Skeletal muscle tissue (tissue), 4 donors: ENCODE measurements around the gene XPO6. TPM values are rescaled to one million over a fixed set of nuclear protein-coding genes. Genes with fewer than 3 reads are reported as not detected.

Experiments used
- H3K27ac ChIP-seq: one replicate; pipeline ENCODE4 v1.7.0; 2013; ENCODE audit warnings: mild to moderate bottlenecking, low read depth, low read length, inconsistent platforms
- H3K27me3 ChIP-seq, 3 donors: one replicate each; pipeline ENCODE4 v1.7.0; 2013; ENCODE audit warnings: low read length in 3 of 3; ENCODE audit not compliant: control insufficient read depth in 3 of 3, insufficient read depth in 3 of 3
- H3K36me3 ChIP-seq, 3 donors: one replicate each; pipeline ENCODE4 v1.7.0; 2013; ENCODE audit warnings: low read length in 3 of 3; ENCODE audit not compliant: control insufficient read depth in 3 of 3, insufficient read depth in 3 of 3
- H3K4me1 ChIP-seq, 3 donors: one replicate each; pipeline ENCODE4 v1.7.0; 2013; ENCODE audit warnings: low read length in 3 of 3, mild to moderate bottlenecking in 3 of 3; ENCODE audit not compliant: control insufficient read depth in 3 of 3, insufficient read depth in 3 of 3
- H3K4me3 ChIP-seq, 3 donors: one replicate each; pipeline ENCODE4 v1.7.0; 2013; ENCODE audit warnings: low read length in 3 of 3
- H3K9ac ChIP-seq, 3 donors: one replicate each; pipeline ENCODE4 v1.7.0; 2013; ENCODE audit warnings: low read length in 3 of 3, mild to moderate bottlenecking in 3 of 3, moderate library complexity in 2 of 3, low read depth in 1 of 3
- H3K9me3 ChIP-seq, 3 donors: one replicate each; pipeline ENCODE4 v1.7.0; 2013; ENCODE audit warnings: low read length in 3 of 3; ENCODE audit not compliant: control insufficient read depth in 3 of 3
- total RNA-seq: library from RNA; depleted of rRNA; stranded (reverse); fragments of >200 nt; gene quantifications from one replicate; pipeline ENCODE4 v1.2.3, GENCODE V29; 2014
- donor health status: Osteomylitis.

The XPO6 gene
- total RNA-seq, 1 donor from 2014 or later = 33.9 TPM

DNA sequence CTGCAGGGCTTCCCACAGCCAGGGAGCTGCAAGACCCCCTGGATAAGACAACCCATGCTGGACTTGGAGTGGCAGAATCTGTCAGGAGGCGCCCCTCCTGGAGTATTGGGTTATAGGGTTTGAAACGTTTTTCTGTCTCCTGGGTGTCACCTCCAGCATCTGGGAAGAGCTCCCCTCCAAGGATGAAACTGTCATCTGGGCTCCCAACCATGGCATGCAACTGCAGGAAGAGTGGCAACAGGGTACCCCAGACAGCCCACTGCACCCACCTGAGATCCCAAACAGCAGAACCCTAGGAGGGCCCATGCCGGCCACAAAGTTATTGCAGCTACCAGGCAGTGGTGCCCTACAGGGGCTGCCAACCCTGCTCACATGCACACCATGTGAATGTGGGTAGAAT lies 147.6 kb downstream of the XPO6 start:
- H3K9me3 ChIP-seq = no peaks in the 10 kb centered on the region
- H3K27me3 ChIP-seq = peaks cover 27 to 51% (median 44%) of the 10 kb centered on the region in 3 donors
- H3K4me3 ChIP-seq = no peak overlapping the region
- no peaks in the 10 kb centered on the region for H3K36me3 ChIP-seq
- no peak overlapping the region for H3K27ac ChIP-seq
- peaks cover 11 to 12% (median 12%) of the 10 kb centered on the region in 3 donors for H3K4me1 ChIP-seq
- H3K9ac ChIP-seq = no peak overlapping the region

DNA sequence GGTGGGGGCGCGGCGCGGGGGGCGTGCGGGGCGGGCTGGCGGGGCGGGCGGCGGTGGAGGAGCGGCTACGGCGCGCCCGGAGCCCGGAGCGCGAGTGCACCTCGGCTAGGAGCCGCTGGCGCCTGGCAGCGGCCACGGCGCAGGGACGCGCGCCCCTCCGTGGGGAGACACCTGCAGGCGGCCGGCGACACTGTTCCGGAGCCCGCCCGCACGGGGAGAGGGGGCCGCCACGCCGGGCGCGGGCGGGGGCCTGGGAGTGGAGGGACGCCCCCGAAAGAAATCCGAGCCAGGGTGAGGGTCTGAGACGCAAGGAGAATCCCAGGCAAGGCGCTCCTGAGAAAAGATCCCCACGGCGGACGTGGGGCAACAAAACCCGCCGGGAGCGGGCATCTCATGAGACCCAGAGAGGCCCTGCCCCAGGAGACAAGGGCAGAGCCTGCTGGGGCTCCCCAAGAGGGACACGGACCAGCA lies 148.1 kb downstream of the XPO6 start, which contains the start of gene GSG1L:
Gene GSG1L, minus strand, starts transcription at position 124 of the 471 bp plus-strand sequence. CDS start 290 bp downstream, outside the sequence.
- H3K36me3 ChIP-seq = no peaks in the 10 kb centered on the region
- H3K27ac ChIP-seq = no peak within 1 kb of the TSS
- H3K4me3 ChIP-seq = peak within 1 kb of the TSS in 2 of 3 donors; percentile 36 to 41
- no peaks in the 10 kb centered on the region for H3K9me3 ChIP-seq
- H3K9ac ChIP-seq = peak within 1 kb of the TSS in 1 of 3 donors; percentile 33
- peaks cover 11 to 12% (median 12%) of the 10 kb centered on the region in 3 donors for H3K4me1 ChIP-seq
- peaks cover 32 to 53% (median 49%) of the 10 kb centered on the region in 3 donors for H3K27me3 ChIP-seq

DNA sequence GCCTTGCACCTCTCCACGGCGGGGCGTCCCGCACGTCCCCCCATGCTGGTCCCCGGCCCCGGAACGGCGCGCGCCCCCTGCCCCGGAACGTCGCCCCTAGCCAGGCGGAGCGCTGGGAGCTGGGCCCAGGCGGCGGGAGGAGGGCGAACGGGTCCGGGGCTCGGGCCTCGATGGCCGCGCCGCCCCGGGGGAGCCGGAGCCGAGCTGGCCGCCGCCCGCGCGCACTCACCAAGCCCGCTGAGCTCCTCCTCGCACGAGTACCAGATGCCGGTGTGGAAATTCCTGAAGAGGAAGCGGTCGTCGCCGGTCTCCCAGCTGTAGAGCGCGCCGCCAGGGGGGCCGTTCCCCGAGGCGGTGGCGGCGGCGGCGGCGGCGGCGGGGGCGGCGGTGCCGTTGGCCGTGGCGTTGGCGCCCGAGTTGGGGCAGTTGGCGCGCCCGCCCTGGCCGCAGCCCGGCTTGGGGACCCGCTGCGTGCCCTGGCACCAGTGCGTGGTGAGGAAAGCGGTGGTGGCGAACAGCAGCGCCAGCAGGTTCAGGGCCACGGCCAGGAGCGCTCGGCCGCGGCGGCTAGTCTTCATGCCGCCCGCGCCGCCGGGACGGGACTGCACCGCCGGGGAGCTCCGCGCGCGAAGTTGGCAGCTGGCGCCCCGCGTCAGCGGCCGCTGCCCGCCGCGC lies 148.8 kb downstream of the XPO6 start:
- Histone ChIP-seq H3K9me3 (no peaks in the 10 kb centered on the region), H3K27ac (no peak overlapping the region), H3K4me3 (peak overlapping the region in 2 of 3 donors; percentile 36 to 41), H3K9ac (no peak overlapping the region), H3K36me3 (no peaks in the 10 kb centered on the region), H3K4me1 (peaks cover 10% of the 10 kb centered on the region in 3 donors), H3K27me3 (peaks cover 36 to 57% (median 52%) of the 10 kb centered on the region in 3 donors)

DNA sequence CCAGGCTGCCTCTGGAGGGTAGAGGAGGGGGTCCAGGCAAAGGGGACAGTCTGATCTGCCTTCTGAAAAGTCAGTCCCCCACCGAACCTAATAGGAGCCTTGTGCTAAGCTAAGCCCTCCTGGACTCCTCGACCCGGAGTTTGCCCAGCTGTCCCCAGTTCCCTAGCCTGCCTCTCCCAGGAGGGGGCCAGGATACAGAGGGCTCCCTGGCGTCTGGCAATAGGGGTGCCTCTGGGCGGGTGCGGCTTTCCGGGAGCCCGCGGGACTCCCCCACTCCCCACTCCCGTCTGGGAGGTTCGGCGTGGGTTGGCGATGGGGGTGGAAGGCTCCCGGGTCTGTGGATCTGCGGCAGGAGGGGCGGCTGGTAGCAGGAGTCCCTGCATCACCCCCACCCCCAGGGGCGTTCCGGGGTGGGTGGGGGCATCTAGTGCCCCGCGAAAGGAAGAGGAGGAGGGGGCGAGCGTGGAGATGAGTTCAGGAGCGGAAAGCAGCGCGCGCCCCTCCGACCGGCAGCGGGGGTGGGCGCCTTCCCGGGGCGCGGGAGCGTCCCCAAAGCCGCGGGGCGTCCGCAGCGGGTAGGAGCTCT lies 149.4 kb downstream of the XPO6 start:
- H3K9me3 ChIP-seq = no peaks in the 10 kb centered on the region
- H3K4me3 ChIP-seq = no peak overlapping the region
- no peak overlapping the region for H3K27ac ChIP-seq
- no peaks in the 10 kb centered on the region for H3K36me3 ChIP-seq
- peaks cover 42 to 64% (median 57%) of the 10 kb centered on the region in 3 donors for H3K27me3 ChIP-seq
- peaks cover 3 to 4% (median 4%) of the 10 kb centered on the region in 3 donors for H3K4me1 ChIP-seq
- no peak overlapping the region for H3K9ac ChIP-seq

DNA sequence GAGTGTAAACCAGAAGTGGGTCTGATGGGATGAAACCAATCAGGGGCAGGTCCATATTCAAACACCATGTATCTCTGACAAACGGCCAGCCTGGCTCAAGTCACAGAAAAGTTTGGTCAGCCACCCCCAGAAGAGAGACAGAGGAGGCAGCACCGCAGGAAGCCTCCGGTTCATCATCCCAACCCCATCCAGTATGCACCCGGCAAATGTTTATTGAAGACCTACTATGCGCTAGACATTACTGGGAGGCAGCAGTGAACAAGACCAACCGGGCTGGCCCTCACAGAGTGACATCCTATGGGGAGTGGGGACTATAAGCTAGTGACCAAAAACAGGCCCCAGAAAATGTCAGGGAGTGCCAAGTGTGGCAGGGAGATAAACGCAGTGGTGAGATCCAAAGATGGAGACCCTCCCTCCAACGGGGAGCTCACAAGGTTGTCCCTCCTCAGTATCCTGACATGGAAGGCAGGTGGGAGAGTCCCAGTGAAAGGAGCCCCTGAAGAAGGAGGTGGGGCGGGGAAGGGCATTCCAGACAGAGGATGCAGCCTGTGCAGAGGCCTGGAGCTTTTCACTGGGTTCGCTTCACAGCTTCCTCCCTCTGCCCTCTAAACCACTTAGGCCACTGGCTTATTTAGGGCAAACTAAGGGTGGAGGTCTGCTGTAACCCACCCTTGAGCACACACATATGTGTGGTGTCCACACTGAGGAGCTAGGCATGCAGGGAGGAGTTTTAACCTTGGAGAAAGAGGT lies 150.2 kb downstream of the XPO6 start:
- Histone ChIP-seq H3K4me3 (no peak overlapping the region), H3K9ac (no peak overlapping the region), H3K27ac (no peak overlapping the region), H3K36me3 (no peaks in the 10 kb centered on the region), H3K9me3 (no peaks in the 10 kb centered on the region), H3K27me3 (peaks cover 42 to 71% (median 57%) of the 10 kb centered on the region in 3 donors), H3K4me1 (no peaks in the 10 kb centered on the region)

DNA sequence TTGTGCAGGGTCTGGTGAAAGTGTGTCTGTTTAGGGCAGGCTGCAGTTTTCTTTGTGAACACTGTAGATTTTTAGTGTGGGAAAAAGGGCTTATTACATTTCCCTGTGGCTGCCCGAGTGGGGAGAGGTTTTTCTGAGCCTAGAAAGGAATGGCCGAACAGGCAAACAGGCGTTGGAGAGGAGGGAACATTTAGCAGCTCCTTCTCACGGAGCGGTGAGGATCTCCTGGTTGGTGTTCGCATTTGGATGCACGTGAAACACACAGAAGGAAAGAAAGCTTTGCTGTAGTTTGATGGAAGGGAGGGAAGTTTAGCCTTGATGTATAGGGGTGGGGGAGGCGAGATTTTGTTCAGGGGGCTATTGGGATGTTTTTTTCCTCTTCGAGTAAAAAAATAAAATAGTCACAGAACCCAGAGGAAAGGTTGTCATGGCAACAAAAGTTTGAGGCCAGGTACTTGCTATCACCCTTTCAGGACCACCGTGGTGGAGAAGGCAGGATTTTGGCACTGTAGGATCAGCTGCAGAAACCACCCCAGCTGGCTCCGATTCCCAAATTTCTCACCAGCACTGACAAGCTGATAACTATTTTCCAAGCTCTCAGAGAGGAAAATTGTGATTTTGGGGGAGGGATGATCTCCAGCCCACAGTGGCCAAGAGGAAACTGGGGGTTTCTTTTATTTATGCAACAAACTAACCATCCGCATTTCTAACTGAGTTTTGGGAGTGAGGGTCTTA lies 151.8 kb downstream of the XPO6 start:
- H3K9me3 ChIP-seq = no peaks in the 10 kb centered on the region
- no peaks in the 10 kb centered on the region for H3K4me1 ChIP-seq
- no peak overlapping the region for H3K9ac ChIP-seq
- H3K4me3 ChIP-seq = no peak overlapping the region
- H3K27ac ChIP-seq = no peak overlapping the region
- peaks cover 42 to 70% (median 56%) of the 10 kb centered on the region in 3 donors for H3K27me3 ChIP-seq
- H3K36me3 ChIP-seq = no peaks in the 10 kb centered on the region

DNA sequence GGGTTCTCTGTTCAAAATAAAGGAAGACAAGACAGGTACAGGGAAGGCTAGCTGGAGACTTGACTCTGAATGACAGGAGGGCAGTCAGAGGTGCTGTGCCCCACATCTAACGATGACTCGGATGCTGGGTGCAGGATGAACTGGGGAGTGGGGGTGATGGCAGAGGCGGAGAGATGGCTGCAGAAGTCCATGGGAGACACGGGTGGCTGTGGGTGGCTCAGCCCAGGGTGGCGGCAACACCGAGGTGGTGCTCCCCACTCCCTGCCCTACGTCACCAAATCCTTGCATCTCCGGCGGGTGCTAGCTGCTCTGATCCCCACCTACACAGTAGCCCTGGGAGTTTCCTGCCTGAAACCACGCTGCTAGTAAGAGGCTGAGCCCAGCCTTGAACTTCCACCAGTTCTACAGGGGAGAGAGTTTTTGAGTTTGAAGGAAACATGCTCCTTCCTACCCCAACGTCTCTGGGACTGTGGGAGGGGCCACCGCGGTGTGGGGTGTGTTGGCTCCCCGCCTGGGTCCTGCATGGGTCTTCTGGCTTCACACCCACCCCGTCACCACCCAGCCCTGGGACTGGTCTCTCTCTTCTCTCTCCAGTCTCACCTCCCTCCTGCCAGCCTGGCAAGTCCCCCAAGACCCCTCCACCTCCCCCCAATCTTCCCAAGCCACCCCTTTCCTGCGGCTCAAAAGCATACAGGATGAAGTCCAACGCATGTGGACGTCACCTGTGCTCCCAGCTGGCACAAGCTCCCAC lies 152.8 kb downstream of the XPO6 start:
- peaks cover 33 to 61% (median 48%) of the 10 kb centered on the region in 3 donors for H3K27me3 ChIP-seq
- no peak overlapping the region for H3K27ac ChIP-seq
- no peak overlapping the region for H3K9ac ChIP-seq
- no peak overlapping the region for H3K4me3 ChIP-seq
- no peaks in the 10 kb centered on the region for H3K9me3 ChIP-seq
- no peaks in the 10 kb centered on the region for H3K36me3 ChIP-seq
- no peaks in the 10 kb centered on the region for H3K4me1 ChIP-seq

DNA sequence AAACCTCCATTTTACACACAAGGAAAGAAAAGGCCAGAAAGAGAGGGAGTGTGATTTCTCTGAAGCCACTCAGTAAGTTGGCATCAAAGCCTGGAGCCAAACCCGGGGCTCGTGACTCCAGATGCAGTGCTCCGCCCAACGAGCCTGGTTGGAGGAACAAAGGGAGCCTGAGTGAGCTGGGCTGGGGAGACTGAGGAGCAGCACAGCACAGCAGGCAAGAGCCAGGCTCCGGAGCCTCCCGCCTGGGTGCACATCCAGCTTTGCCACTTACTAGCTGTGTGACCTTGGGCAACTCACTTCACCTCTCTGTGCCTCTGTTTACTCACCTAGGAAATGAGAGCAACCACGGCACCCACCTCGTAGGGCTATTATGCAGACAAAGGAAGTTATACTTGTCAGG lies 153.8 kb downstream of the XPO6 start:
- Histone ChIP-seq H3K9me3 (no peaks in the 10 kb centered on the region), H3K4me1 (no peaks in the 10 kb centered on the region), H3K36me3 (no peaks in the 10 kb centered on the region), H3K27me3 (peaks cover 35 to 62% (median 54%) of the 10 kb centered on the region in 3 donors), H3K27ac (no peak overlapping the region), H3K4me3 (no peak overlapping the region), H3K9ac (no peak overlapping the region)

DNA sequence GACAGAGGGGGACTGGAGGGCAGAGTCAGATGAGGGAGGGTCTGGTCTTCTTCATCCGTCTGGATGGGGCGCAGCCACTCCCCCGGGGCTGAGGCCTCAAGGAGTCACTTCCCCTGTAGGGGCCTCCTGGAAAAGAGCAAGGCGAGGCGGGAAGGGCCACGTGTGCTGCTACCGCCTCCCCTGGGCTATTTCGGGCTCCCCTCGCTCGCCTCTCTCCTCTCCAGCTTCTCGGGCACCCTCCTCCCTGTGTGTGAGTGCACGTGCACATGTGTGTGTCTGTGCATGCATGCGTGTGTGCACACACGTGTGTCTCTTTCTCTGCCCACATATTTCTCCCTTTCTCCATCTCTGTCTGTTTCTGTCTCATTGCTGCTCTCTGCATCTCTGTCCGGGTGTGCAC lies 158.3 kb downstream of the XPO6 start:
- H3K4me3 ChIP-seq = no peak overlapping the region
- no peaks in the 10 kb centered on the region for H3K36me3 ChIP-seq
- H3K9me3 ChIP-seq = peaks cover 0 to 3% (median 0%) of the 10 kb centered on the region in 3 donors
- H3K4me1 ChIP-seq = no peaks in the 10 kb centered on the region
- H3K27ac ChIP-seq = no peak overlapping the region
- H3K9ac ChIP-seq = no peak overlapping the region
- peaks cover 14 to 30% (median 24%) of the 10 kb centered on the region in 3 donors for H3K27me3 ChIP-seq
